ENCODE data around the gene SAMD4A.

The SAMD4A gene

GRCh38 chr14:54804538-54805041, 237.7 kb downstream of the SAMD4A start:
- no peaks in the 10 kb centered on the region for H3K9me3 ChIP-seq (ENCODE audit: insufficient read depth, low read length)
- H3K27me3 ChIP-seq (ENCODE audit: insufficient read depth, insufficient read length), result peaks cover 22% of the 10 kb centered on the region
- H3K36me3 ChIP-seq (ENCODE audit: insufficient read depth, insufficient read length, low read length), result no peaks in the 10 kb centered on the region
- peak overlapping the region; percentile 11 for H3K9ac ChIP-seq (ENCODE audit: insufficient read length, low read depth)
- H3K4me1 ChIP-seq (ENCODE audit: insufficient read depth, insufficient read length), result peaks cover 11% of the 10 kb centered on the region
- TF ChIP-seq ZNF274 (IDR thresholded peaks at IDR 0.05; ENCODE audit: low read depth, low read length), result no peak
- TF ChIP-seq YY1 (IDR thresholded peaks at IDR 0.05; ENCODE audit: insufficient read depth, insufficient read length), result no peak
- TF ChIP-seq SUZ12 (IDR thresholded peaks at IDR 0.05; ENCODE audit: extremely low read depth, insufficient read depth, insufficient read length), result no peak
- H3K4me3 ChIP-seq (ENCODE audit: insufficient read length, low read depth), result no peak overlapping the region
- DNase-seq (ENCODE audit: low read depth, low spot score), result no peak

GRCh38 chr14:54805070-54805444, 238.1 kb downstream of the SAMD4A start:
- Histone ChIP-seq H3K36me3 (ENCODE audit: insufficient read depth, insufficient read length, low read length) (no peaks in the 10 kb centered on the region), H3K4me3 (ENCODE audit: insufficient read length, low read depth) (no peak overlapping the region), H3K4me1 (ENCODE audit: insufficient read depth, insufficient read length) (peaks cover 11% of the 10 kb centered on the region), H3K27me3 (ENCODE audit: insufficient read depth, insufficient read length) (peaks cover 22% of the 10 kb centered on the region), H3K9me3 (ENCODE audit: insufficient read depth, low read length) (no peaks in the 10 kb centered on the region), H3K9ac (ENCODE audit: insufficient read length, low read depth) (peak overlapping the region; percentile 11)
- no peak for DNase-seq (ENCODE audit: low read depth, low spot score)
- TF ChIP-seq YY1 (IDR thresholded peaks at IDR 0.05; ENCODE audit: insufficient read depth, insufficient read length), result no peak

- H3K4me1 ChIP-seq (ENCODE audit: insufficient read depth, insufficient read length), result peaks cover 11% of the 10 kb centered on the region
- H3K9ac ChIP-seq (ENCODE audit: insufficient read length, low read depth), result peak overlapping the region; percentile 42
- TF ChIP-seq YY1 (IDR thresholded peaks at IDR 0.05; ENCODE audit: insufficient read depth, insufficient read length), result no peak
- no peak for TF ChIP-seq ZNF274 (IDR thresholded peaks at IDR 0.05; ENCODE audit: low read depth, low read length)
- TF ChIP-seq SUZ12 (IDR thresholded peaks at IDR 0.05; ENCODE audit: extremely low read depth, insufficient read depth, insufficient read length), result no peak
- no peaks in the 10 kb centered on the region for H3K36me3 ChIP-seq (ENCODE audit: insufficient read depth, insufficient read length, low read length)
- peaks cover 22% of the 10 kb centered on the region for H3K27me3 ChIP-seq (ENCODE audit: insufficient read depth, insufficient read length)
- H3K4me3 ChIP-seq (ENCODE audit: insufficient read length, low read depth), result no peak overlapping the region
- no peaks in the 10 kb centered on the region for H3K9me3 ChIP-seq (ENCODE audit: insufficient read depth, low read length)
- peak; percentile 63 for DNase-seq (ENCODE audit: low read depth, low spot score)
Measured at GRCh38 chr14:54805445-54806322, 238.8 kb downstream of the SAMD4A start.

- H3K36me3 ChIP-seq (ENCODE audit: insufficient read depth, insufficient read length, low read length), result no peaks in the 10 kb centered on the region
- no peak for TF ChIP-seq YY1 (IDR thresholded peaks at IDR 0.05; ENCODE audit: insufficient read depth, insufficient read length)
- TF ChIP-seq SUZ12 (IDR thresholded peaks at IDR 0.05; ENCODE audit: extremely low read depth, insufficient read depth, insufficient read length), result no peak
- TF ChIP-seq ZNF274 (IDR thresholded peaks at IDR 0.05; ENCODE audit: low read depth, low read length), result no peak
- no peak for DNase-seq (ENCODE audit: low read depth, low spot score)
- no peak overlapping the region for H3K9ac ChIP-seq (ENCODE audit: insufficient read length, low read depth)
- peaks cover 22% of the 10 kb centered on the region for H3K27me3 ChIP-seq (ENCODE audit: insufficient read depth, insufficient read length)
- H3K4me1 ChIP-seq (ENCODE audit: insufficient read depth, insufficient read length), result peaks cover 11% of the 10 kb centered on the region
- H3K9me3 ChIP-seq (ENCODE audit: insufficient read depth, low read length), result no peaks in the 10 kb centered on the region
- no peak overlapping the region for H3K4me3 ChIP-seq (ENCODE audit: insufficient read length, low read depth)
Measured at GRCh38 chr14:54806616-54807015, 239.7 kb downstream of the SAMD4A start.

- Histone ChIP-seq H3K36me3 (ENCODE audit: insufficient read depth, insufficient read length, low read length) (no peaks in the 10 kb centered on the region), H3K4me3 (ENCODE audit: insufficient read length, low read depth) (no peak overlapping the region), H3K4me1 (ENCODE audit: insufficient read depth, insufficient read length) (peaks cover 11% of the 10 kb centered on the region), H3K27me3 (ENCODE audit: insufficient read depth, insufficient read length) (peaks cover 22% of the 10 kb centered on the region), H3K9me3 (ENCODE audit: insufficient read depth, low read length) (no peaks in the 10 kb centered on the region), H3K9ac (ENCODE audit: insufficient read length, low read depth) (no peak overlapping the region)
- DNase-seq (ENCODE audit: low read depth, low spot score), result no peak
- no peak for TF ChIP-seq YY1 (IDR thresholded peaks at IDR 0.05; ENCODE audit: insufficient read depth, insufficient read length)
- TF ChIP-seq ZNF274 (IDR thresholded peaks at IDR 0.05; ENCODE audit: low read depth, low read length), result no peak
Measured at GRCh38 chr14:54807428-54807827, 240.5 kb downstream of the SAMD4A start.

- no peak overlapping the region for H3K9ac ChIP-seq (ENCODE audit: insufficient read length, low read depth)
- peaks cover 11% of the 10 kb centered on the region for H3K4me1 ChIP-seq (ENCODE audit: insufficient read depth, insufficient read length)
- DNase-seq (ENCODE audit: low read depth, low spot score), result no peak
Measured at GRCh38 chr14:54807881-54808280, 241.0 kb downstream of the SAMD4A start.

GRCh38 chr14:54808326-54809161, 241.6 kb downstream of the SAMD4A start:
- Histone ChIP-seq H3K4me1 (ENCODE audit: insufficient read depth, insufficient read length) (peaks cover 11% of the 10 kb centered on the region), H3K9ac (ENCODE audit: insufficient read length, low read depth) (no peak overlapping the region), H3K27me3 (ENCODE audit: insufficient read depth, insufficient read length) (peaks cover 20% of the 10 kb centered on the region), H3K9me3 (ENCODE audit: insufficient read depth, low read length) (no peaks in the 10 kb centered on the region), H3K36me3 (ENCODE audit: insufficient read depth, insufficient read length, low read length) (no peaks in the 10 kb centered on the region), H3K4me3 (ENCODE audit: insufficient read length, low read depth) (no peak overlapping the region)
- no peak for TF ChIP-seq SUZ12 (IDR thresholded peaks at IDR 0.05; ENCODE audit: extremely low read depth, insufficient read depth, insufficient read length)
- TF ChIP-seq YY1 (IDR thresholded peaks at IDR 0.05; ENCODE audit: insufficient read depth, insufficient read length), result no peak
- no peak for TF ChIP-seq ZNF274 (IDR thresholded peaks at IDR 0.05; ENCODE audit: low read depth, low read length)
- no peak for DNase-seq (ENCODE audit: low read depth, low spot score)

More at GRCh38 chr14:54807881-54808280, 241.0 kb downstream of the SAMD4A start:
- no peak for TF ChIP-seq ZNF274 (IDR thresholded peaks at IDR 0.05; ENCODE audit: low read depth, low read length)
- Histone ChIP-seq H3K9me3 (ENCODE audit: insufficient read depth, low read length) (no peaks in the 10 kb centered on the region), H3K27me3 (ENCODE audit: insufficient read depth, insufficient read length) (peaks cover 22% of the 10 kb centered on the region), H3K36me3 (ENCODE audit: insufficient read depth, insufficient read length, low read length) (no peaks in the 10 kb centered on the region), H3K4me3 (ENCODE audit: insufficient read length, low read depth) (no peak overlapping the region)
